Esophagus muscularis mucosa (tissue), 3 donors: ENCODE results near the gene ZNF436.

ENCODE experiments used
- POLR2A ChIP-seq: fragments of 450-650 bp; IDR thresholded peaks from one replicate; pipeline ENCODE4 v1.6.1; 2017; ENCODE audit warnings: antibody characterized with exemption, moderate library complexity, mild to moderate bottlenecking, low read depth
- TF ChIP-seq, protein P1 (sequence below), 3 experiments: fragments of 200-600 bp in 2 of 3; fragments of 450-650 bp in 1 of 3; sonication (generic) in 2 of 3; IDR thresholded peaks; one replicate each; pipeline ENCODE4 v1.5.1; 2017 to 2019; ENCODE audit warnings: antibody characterized with exemption in 3 of 3, mild to moderate bottlenecking in 2 of 3, moderate library complexity in 1 of 3

DNA sequence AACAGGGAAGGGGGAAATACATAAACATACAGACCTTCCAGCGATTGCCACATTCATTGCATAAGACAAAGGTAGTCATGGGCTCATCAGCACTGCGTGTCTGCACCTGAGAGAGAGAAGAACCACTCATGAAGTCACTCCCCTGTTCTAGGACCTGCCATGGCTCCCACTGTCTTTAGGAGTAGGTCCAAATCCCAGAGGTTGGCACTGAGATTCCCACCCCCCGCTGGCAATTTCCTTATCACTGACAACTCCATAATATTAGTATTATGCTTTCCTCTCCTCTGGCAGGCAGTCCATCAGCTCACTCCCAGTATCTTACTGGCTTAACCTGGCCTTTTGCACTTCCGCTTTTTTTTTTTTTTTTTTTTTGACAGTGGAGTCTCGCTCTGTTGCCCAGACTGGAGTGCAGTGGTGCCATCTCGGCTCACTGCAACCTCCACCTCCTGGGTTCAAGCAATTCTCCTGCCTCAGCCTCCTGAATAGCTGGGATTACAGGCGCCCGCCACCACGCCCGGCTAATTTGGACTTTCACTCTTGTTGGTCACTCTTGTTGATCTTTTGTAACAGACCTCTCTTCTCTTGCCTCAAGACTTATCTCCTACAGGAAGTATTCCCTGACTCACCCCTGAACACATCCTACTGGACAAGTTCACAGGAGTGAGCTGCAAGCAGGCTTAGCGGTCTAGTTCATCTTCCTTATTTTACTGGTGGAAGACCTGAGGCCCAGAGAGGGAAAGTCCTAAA lies 14.8 kb upstream of the ZNF436 start:
- no peak for TF ChIP-seq POLR2A
- TF ChIP-seq, protein P1, sequence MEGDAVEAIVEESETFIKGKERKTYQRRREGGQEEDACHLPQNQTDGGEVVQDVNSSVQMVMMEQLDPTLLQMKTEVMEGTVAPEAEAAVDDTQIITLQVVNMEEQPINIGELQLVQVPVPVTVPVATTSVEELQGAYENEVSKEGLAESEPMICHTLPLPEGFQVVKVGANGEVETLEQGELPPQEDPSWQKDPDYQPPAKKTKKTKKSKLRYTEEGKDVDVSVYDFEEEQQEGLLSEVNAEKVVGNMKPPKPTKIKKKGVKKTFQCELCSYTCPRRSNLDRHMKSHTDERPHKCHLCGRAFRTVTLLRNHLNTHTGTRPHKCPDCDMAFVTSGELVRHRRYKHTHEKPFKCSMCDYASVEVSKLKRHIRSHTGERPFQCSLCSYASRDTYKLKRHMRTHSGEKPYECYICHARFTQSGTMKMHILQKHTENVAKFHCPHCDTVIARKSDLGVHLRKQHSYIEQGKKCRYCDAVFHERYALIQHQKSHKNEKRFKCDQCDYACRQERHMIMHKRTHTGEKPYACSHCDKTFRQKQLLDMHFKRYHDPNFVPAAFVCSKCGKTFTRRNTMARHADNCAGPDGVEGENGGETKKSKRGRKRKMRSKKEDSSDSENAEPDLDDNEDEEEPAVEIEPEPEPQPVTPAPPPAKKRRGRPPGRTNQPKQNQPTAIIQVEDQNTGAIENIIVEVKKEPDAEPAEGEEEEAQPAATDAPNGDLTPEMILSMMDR (IDR thresholded peaks at IDR 0.05) = no peak
